SU-DHL-6 (cell line): ENCODE results near the gene NPDC1.
"Not testable (repeated sequence)": the region's sequence is repeated elsewhere in the genome, so short reads cannot be mapped to it uniquely, and the experiment has no call there.

ENCODE experiments used
- H2AFZ ChIP-seq: fragments of 200-600 bp; sonication (generic); 2 replicates; pipeline ENCODE4 v1.6.1; 2014; ENCODE audit warnings: low read depth, mild to moderate bottlenecking, moderate library complexity, mixed read lengths, antibody characterized with exemption, low read length; ENCODE audit not compliant: severe bottlenecking
- H3F3A ChIP-seq: fragments of 200-600 bp; shearing (Covaris generic); 2 replicates; pipeline ENCODE4 v1.6.0; 2016; ENCODE audit warnings: antibody characterized with exemption, mild to moderate bottlenecking; ENCODE audit not compliant: insufficient read depth
- H3K27ac ChIP-seq: fragments of 200-600 bp; sonication (generic); 2 replicates; pipeline ENCODE4 v1.5.1; 2016; ENCODE audit warnings: low read depth, mild to moderate bottlenecking, low read length, moderate library complexity, mixed read lengths
- H3K27me3 ChIP-seq: fragments of 200-600 bp; sonication (generic), shearing (Covaris generic); 2 replicates; pipeline ENCODE4 v1.6.0; 2014; ENCODE audit warnings: mild to moderate bottlenecking, low read length
- H3K36me3 ChIP-seq: fragments of 200-600 bp; sonication (generic); 2 replicates; pipeline ENCODE4 v1.6.1; 2014; ENCODE audit warnings: mild to moderate bottlenecking, low read length, mixed read lengths
- H3K4me2 ChIP-seq: fragments of 300-600, 200-600 bp; shearing (Covaris generic), sonication (generic); 2 replicates; pipeline ENCODE4 v1.6.0; 2014; ENCODE audit warnings: low read length, low read depth, mild to moderate bottlenecking; ENCODE audit not compliant: poor library complexity, severe bottlenecking
- H3K4me3 ChIP-seq: fragments of 200-600 bp; sonication (generic); 2 replicates; pipeline ENCODE4 v1.5.1; 2014; ENCODE audit warnings: antibody characterized with exemption, low read length, mild to moderate bottlenecking, mixed read lengths; ENCODE audit not compliant: insufficient read depth, poor library complexity, severe bottlenecking
- H3K79me2 ChIP-seq: fragments of 200-600 bp; sonication (generic); 2 replicates; pipeline ENCODE4 v1.6.1; 2014; ENCODE audit warnings: mild to moderate bottlenecking, low read length, moderate library complexity; ENCODE audit not compliant: insufficient read depth
- H3K9ac ChIP-seq: fragments of 200-600 bp; sonication (generic); 2 replicates; pipeline ENCODE4 v1.7.0; 2014; ENCODE audit warnings: mild to moderate bottlenecking, low read length
- H3K9me2 ChIP-seq: fragments of 200-600 bp; sonication (generic); replicated peaks from 2 replicates; pipeline ENCODE4 v1.6.1; 2014; ENCODE audit warnings: low read length; ENCODE audit not compliant: insufficient read depth
- H3K9me3 ChIP-seq: fragments of 200-600 bp; sonication (generic); 2 replicates; pipeline ENCODE4 v1.6.1; 2014; ENCODE audit warnings: low read length, mixed read lengths; ENCODE audit not compliant: insufficient read depth
- H4K20me1 ChIP-seq: fragments of 200-600 bp; sonication (generic); 2 replicates; pipeline ENCODE4 v1.6.1; 2014; ENCODE audit warnings: low read depth, mild to moderate bottlenecking, antibody characterized with exemption, low read length, moderate library complexity, mixed read lengths
- EZH2phosphoT487 ChIP-seq: fragments of 200-600 bp; sonication (generic), shearing (Covaris generic); conservative IDR thresholded peaks from 2 replicates; pipeline ENCODE4 v1.6.1; 2018; ENCODE audit warnings: mild to moderate bottlenecking, antibody characterized with exemption, low read length, moderate library complexity, mixed read lengths
- TF ChIP-seq, protein P1 (sequence below): fragments of 200-600 bp; sonication (generic); IDR thresholded peaks from one replicate; pipeline ENCODE4 v1.5.1; 2017; ENCODE audit warnings: antibody characterized with exemption, mild to moderate bottlenecking, low read length, moderate library complexity; ENCODE audit not compliant: insufficient read depth, poor library complexity, severe bottlenecking

NPDC1 gene

DNA sequence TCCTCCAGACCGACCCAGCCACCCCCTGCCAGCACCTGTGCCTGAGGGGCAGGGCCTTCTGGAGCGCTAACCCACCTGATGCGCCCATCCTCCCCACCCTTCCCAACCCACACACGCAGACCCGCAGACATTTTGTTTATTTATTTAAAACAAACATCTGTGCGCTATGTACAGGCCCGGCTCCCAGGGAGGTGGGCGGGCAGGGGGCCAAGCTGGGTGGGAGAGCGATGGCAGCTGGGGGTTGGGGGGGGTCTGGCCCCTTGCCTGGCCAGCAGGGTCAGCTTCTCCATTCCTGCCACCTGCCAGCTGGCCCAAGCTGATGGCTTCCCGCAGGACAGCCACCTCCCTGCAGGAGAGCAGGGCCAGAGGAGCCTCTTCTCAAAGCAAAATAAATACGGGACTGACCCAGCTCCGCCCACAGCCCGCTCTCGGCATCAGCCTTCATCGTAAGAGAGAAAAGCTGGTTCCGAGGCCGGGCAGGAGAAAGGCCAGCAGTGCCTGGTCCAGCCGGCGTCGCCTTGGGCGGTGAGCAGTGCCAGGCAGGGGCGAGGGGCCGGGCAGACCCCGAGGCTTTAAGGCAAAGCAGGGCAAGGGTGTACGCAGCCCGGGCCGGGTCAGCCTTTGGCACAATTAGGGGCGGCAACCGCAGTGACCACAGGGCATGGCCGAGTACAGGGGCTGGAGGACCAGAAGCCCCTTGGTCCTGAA is 38.7 kb downstream of the NPDC1 start:
- no peak overlapping the region for H3K27ac ChIP-seq
- no peaks in the 10 kb centered on the region for H3F3A ChIP-seq
- H3K79me2 ChIP-seq, result no peaks in the 10 kb centered on the region
- no peak overlapping the region for H2AFZ ChIP-seq
- no peaks in the 10 kb centered on the region for H4K20me1 ChIP-seq
- H3K4me3 ChIP-seq, result no peak overlapping the region
- no peaks in the 10 kb centered on the region for H3K36me3 ChIP-seq
- TF ChIP-seq EZH2phosphoT487, result no peak
- TF ChIP-seq, protein P1, sequence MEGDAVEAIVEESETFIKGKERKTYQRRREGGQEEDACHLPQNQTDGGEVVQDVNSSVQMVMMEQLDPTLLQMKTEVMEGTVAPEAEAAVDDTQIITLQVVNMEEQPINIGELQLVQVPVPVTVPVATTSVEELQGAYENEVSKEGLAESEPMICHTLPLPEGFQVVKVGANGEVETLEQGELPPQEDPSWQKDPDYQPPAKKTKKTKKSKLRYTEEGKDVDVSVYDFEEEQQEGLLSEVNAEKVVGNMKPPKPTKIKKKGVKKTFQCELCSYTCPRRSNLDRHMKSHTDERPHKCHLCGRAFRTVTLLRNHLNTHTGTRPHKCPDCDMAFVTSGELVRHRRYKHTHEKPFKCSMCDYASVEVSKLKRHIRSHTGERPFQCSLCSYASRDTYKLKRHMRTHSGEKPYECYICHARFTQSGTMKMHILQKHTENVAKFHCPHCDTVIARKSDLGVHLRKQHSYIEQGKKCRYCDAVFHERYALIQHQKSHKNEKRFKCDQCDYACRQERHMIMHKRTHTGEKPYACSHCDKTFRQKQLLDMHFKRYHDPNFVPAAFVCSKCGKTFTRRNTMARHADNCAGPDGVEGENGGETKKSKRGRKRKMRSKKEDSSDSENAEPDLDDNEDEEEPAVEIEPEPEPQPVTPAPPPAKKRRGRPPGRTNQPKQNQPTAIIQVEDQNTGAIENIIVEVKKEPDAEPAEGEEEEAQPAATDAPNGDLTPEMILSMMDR, result no peak
- H3K9ac ChIP-seq, result no peak overlapping the region
- H3K9me3 ChIP-seq, result no peaks in the 10 kb centered on the region
- H3K27me3 ChIP-seq, result no peaks in the 10 kb centered on the region
- no peaks in the 10 kb centered on the region for H3K9me2 ChIP-seq
- no peak overlapping the region for H3K4me2 ChIP-seq

DNA sequence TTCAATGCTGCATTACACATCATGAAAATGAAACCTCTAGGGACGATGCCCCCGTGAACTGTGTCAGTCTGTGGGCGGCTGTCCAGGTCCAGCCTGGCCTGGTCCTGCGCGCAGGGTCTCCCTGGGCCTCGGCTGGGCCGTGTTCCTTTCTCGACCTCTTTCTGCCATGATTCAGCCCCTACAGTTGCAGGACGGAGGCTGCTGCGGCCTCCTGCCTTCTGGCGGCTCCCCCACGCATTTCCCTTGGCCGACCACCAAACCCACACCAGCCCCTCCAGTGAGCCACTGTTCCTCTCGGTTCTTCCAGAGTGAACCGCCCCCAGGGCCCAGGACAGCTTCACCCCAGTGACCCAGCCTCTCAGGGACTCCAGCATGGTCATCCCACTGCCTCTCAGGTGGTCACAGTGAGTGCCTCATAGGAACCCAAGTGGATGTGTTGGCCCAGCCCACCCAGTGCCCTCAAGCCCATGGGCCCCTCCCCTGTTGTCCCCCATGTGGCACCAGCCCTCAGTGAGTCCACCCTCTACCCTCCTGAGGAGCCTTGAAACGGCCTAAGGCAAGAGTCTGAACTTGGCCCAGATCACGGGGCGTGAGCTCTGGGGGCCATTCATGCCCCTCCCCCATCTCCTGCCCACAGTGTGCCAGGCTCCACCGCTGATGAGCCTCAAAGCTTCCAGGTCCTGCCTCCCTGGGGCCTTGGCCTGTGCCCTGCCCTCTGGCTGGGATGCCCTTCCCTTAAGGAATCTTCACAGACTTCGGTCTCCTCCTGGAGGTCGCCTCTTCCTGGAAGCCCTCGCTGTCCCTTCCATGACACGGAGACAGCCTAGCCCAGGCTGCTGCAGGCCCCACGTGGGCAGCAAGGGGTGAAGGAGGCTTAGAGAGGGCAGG is 39.6 kb downstream of the NPDC1 start:
- Histone ChIP-seq H3K4me3 (no peak overlapping the region), H3K9ac (no peak overlapping the region), H3K4me2 (no peak overlapping the region), H2AFZ (no peak overlapping the region), H4K20me1 (no peaks in the 10 kb centered on the region), H3K27me3 (no peaks in the 10 kb centered on the region), H3K9me2 (no peaks in the 10 kb centered on the region), H3K27ac (no peak overlapping the region), H3K36me3 (no peaks in the 10 kb centered on the region), H3K79me2 (no peaks in the 10 kb centered on the region), H3K9me3 (no peaks in the 10 kb centered on the region), H3F3A (no peaks in the 10 kb centered on the region)
- TF ChIP-seq EZH2phosphoT487, result no peak
- TF ChIP-seq, protein P1, result no peak

DNA sequence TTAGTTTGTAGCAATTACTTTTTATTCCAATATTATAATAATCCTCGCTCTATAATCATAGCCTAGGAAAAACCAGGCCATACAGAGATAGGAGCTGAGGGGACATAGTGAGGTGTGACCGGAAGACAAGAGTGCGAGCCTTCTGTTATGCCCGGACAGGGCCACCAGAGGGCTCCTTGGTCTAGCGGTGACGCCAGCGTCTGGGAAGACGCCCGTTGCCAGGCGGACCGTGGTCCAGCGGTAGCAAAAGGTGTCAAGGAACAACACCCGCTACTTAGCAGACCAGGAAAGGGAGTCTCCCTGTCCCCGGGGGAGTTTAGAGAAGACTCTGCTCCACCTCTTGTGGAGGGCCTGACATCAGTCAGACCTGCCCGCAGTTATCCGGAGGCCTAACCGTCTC is 41.7 kb downstream of the NPDC1 start:
- H3K79me2 ChIP-seq, H4K20me1 ChIP-seq, H3F3A ChIP-seq, H3K36me3 ChIP-seq, H3K4me2 ChIP-seq, H3K4me3 ChIP-seq, H3K9ac ChIP-seq, H3K9me2 ChIP-seq, H2AFZ ChIP-seq, H3K27me3 ChIP-seq, H3K27ac ChIP-seq, H3K9me3 ChIP-seq: not testable (repeated sequence)

DNA sequence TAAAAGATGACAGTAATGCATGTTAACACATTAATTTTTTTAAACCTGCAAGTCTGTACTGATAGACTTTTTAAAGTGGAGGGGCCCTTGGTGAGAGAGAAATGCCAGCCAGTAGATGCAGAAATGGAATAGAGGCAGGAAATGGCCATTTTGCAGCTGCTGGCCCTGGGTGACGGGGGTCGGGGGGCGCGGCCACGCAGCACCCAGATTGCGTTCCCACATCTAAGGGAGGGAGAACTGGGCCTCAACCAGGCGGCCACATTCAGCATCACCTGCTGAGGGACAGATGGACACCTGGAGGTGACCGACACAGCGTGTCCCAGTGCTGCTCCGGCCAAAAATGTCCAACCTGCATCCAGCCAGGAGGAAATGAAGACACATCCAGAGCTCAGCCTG is 43.3 kb downstream of the NPDC1 start:
- H3K4me2 ChIP-seq, result no peak overlapping the region
- H4K20me1 ChIP-seq, result no peaks in the 10 kb centered on the region
- no peaks in the 10 kb centered on the region for H3K9me2 ChIP-seq
- no peaks in the 10 kb centered on the region for H3K79me2 ChIP-seq
- H3K27ac ChIP-seq, result no peak overlapping the region
- no peak overlapping the region for H3K9ac ChIP-seq
- TF ChIP-seq EZH2phosphoT487, result no peak
- TF ChIP-seq, protein P1, result no peak
- H2AFZ ChIP-seq, result no peak overlapping the region
- no peak overlapping the region for H3K4me3 ChIP-seq
- no peaks in the 10 kb centered on the region for H3K36me3 ChIP-seq
- H3F3A ChIP-seq, result no peaks in the 10 kb centered on the region
- H3K9me3 ChIP-seq, result no peaks in the 10 kb centered on the region
- H3K27me3 ChIP-seq, result no peaks in the 10 kb centered on the region
